Anterior cingulate cortex (tissue), 58 donors: ENCODE data around the gene LMAN2.
"Not testable (repeated sequence)": the region's sequence is repeated elsewhere in the genome, so short reads cannot be mapped to it uniquely, and the experiment has no call there.

Experiments used
- DNase-seq, 58 donors: peaks; one replicate each; lab custom pipeline; 2025; lab: John Stamatoyannopoulos, UW

The LMAN2 gene

DNA sequence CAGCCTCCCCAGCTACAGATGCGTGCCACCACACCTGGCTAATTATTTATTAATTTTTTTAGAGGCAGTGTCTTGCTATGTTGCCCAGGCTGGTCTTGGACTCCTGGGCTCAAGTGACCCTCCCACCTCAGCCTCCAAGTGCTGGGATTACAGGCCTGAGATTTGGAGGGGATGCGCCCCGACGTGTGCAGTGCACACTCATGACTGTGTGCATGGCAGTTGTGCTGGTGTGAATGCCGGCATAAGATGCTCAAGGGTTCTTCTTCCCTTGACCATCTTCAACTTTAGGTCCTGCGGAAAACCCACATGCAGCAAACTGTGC is 29.3 kb upstream of the LMAN2 start:
- DNase-seq = no peak

DNA sequence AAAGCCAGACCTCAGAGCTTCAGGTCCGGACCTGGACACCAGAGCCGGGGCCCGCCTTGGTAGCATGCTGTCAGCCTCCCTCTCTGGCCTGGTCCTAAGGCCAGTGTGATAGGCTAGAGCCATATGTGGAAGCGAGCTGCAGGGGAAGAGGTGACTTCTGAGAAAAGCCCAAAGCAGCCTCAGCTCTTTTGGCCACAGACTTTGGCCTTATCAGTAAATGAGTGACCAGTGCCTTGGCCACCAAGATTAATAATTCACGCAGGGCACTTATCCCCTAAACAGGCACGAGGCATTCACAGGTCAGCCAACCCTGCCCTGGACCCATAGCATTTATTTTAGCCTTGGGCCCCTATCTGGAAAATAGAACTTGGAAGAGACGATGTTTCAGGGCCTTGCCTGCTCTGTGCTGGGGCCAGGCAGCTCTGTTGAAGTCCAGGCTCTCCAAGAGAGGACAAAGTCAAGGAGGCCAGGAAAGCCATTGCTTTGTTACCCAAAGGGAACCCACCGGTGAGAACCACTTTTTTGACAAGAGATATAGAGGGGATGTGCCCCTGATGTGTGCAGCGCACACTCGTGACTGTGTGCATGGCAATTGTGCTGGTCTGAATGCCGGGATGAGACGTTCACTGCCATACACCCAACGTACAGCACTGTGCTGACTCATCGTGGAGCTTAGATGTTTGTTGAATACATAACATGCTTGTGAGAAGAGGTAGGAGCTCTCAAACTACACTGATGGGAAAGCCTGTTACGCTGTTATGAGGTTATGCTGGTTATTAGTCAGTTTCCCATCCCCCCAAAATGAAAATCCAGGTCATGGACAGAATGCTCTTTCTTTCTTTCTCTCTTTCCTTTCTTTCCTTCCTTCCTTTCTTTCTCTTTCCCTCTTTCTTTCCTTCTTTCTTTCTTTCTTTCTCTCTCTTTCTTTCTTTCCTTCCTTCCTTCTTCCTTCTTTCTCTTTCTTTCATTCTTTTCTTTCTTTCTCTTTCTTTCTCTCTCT is 27.7 kb upstream of the LMAN2 start:
- peak in 2 of 58 donors; percentile 5 to 12 for DNase-seq

DNA sequence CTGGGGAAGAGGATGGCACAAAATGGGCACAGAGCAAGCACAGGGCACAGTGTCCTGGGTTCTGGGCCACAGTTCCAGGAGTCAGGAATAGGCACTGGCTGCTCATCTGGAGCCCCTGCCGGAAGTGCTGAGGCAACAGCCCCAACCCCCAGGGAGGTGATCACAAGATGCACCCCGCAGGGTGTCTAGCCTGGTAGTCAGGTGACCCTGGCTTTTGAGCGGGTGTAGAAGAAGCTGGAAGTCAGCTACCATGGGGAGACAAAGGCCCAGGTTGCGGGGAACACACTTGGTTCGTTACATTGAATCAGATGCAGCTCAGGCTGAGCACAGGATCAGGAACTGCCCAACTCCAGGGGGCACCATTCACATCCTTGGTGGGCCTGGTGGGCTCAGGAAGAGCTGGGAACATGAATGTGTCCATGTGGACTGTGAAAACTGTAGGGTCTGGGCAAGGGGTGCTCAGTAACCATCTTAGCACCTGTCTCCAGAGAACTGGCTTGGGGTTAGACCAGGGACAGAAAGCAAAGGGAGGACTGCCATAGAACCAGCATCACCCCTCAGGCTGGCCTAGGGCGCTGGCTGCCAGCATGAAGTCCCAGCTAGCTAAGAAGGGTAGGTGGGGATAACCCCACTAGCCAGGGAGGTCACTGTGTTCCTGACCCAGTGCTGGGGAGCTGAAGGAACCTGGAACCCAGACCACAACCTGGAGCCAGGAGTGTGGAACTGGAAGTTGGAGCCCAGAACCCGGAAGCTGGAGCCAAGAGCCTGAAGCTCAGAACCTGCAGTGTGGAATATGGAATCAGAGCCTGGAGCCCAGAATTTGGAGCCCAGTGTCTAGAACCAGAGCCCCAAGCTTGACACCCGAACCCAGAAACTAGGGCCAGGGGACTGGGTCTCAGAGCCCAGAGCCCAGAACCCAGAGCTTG is 26.6 kb upstream of the LMAN2 start:
- DNase-seq = no peak

DNA sequence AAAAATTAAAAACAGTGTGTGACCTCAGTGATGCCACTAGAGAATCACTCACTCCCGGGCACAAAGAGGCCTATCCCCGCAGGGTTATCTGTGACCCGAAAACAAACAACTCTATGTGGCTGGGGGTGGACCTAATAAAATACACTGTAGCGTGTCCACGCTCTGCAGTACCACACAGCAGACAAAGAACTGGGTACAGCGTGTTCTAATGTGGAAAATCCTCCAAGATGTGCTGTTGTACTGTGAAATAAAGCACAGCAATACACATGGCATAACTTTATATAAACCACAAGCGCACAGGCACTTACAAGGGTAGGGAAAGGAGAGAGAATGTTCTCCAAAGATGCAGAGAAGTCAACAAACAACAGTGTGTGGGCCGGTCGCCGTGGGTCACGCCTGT is 24.6 kb upstream of the LMAN2 start:
- DNase-seq = peak in 1 of 58 donors; percentile 21

DNA sequence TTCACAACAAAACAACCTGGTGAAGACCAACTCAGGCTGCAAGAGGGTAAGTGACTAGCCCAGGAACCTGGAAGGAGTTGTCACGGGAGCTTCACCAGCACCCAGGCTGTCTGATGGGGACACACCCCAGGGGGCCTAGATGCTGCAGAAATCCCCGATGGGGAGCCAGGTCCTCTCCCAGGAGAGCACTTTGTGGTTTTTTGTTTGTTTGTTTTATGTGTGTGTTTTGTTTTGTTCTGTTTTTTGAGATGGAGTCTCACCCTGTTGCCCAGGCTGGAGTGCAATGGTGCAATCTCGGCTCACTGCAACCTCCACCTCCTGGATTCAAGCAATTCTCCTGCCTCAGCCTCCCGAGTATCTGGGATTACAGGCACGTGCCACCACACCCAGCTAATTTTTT is 24.0 kb upstream of the LMAN2 start:
- DNase-seq = not testable (repeated sequence)

DNA sequence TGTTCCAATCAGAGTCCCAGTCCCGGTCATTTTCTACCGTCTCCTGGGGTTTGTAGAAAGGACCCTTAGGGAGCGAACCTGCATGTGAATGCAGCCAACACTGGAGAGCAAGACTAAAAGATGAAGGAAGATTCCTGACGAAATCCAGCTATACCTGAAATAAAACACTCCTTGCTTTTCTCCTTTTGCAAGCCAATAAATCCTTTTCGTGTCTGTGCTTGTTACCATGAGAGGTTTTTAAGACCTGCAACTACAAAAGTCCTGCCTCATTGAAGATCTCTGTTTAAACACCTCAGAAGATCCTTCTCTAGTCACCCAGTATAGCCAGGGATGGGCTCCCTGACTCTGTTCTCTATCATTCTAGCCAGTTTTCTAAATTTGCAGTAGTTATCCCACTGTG is 22.7 kb upstream of the LMAN2 start:
- no peak for DNase-seq

DNA sequence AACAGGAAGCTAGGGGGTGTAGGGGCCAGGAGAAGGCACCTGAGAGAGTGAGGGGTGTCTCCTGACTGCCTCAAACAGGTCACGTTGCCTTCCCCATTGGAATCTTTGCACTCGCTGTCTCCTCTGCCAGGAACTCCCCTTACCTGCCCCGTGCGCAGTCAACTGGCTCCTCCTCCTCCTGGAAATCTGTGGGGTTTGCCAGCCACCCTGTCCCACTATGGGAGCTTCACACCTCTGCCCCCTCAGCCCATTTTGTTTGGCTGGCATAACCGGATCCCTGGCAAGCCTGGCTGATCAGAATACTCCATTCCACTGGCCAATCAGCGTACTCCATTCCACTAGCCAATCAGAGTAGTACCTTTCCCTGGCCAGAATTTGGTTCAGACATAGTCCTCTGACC is 22.3 kb upstream of the LMAN2 start:
- DNase-seq = peak in 1 of 58 donors; percentile 30

DNA sequence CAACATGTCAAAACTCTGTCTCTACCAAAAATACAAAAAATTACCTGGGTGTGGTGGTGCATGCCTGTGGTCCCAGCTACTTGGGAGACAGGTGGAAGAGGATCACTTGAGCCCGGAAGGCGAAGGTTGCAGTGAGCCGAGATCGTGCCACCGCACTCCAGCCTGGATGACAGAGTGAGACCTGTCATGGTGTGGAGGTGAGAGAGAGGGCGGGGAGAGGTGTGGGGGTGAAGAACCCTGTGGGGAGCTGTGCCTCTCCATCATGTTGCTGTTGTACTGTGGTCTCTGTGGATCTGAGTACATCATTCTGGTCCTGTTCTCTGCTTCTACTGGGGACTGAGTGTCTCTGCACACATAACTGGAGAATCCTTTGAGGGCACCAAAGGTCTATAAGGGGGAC is 21.4 kb upstream of the LMAN2 start:
- DNase-seq = no peak

DNA sequence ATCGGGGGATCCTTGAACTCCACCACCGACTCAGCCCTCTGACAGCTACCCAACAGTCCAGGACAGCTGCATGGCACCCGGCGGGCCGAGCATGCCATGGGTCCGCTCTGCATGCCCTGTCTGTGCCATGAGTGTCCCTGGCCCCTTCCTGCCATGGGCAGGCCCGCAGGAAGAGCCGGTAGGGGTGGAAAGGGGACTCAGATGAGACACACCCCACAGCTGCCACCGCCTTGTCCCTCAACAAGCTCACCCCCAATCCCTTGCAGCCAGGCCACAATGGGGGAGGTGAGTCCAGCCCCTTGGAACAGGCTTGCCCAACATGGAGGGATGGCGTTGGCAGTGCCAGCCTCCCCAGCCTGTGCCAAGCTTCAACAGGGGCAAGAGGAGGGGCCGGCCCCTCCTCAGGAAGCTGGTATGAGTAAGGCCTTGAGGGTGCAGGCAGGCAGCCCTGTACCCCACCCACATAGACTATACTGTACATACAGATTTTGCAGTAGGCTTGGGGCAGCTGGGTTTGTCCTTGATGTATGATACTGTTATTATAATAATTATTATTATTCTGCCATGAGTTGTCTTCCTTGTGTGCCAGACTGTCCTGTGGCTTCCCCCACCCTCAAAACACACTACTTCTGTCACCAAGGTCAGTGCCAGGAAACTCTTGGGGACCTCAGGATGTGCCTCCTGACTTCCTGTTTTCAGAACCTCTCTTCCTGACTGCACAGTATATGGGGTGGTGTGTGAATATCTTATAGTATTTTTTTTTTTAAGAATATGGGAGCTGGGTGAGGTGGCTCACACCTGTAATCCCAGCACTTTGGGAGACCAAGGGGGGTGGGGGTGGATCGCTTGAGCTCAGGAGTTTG is 20.8 kb upstream of the LMAN2 start:
- DNase-seq = no peak

DNA sequence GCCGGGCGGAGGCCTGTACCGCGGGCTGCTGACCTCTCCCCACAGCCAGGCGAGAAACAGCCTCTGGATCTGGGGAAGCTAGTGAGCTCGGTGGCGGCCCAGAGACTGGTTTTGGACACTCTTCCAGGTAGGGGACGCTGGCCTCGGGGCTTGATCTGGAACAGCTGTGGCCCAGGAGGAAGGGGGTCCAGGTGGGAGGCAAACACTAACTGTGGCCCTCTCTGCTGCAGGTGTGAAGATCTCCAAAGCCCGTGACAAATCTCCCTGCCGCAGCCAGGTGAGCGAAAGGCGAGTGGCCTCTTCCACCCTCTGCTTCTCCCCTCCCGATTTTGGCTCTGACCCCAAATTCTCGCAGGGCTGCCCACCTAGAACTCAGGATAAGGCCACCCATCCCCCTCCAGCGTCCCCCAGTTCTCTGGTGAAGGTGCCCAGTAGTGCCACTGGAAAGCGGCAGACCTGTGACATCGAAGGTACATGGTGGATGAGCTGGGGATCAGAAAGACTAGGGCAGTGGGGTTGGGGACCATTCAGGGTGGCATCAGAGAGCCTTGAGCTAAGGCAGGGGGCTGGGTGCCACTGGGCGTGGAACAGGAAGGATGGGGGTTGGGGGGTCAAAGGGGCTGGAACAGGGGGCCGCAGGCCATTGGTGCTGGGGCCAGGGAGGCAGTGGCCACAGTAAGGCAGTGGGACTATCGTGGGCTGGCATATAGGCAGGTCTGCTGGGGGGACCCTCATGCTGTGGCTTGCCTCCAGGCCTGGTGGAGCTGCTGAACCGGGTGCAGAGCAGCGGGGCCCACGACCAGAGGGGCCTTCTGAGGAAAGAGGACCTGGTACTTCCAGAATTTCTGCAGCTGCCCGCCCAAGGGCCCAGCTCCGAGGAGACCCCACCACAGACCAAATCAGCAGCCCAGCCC is 19.9 kb upstream of the LMAN2 start:
- DNase-seq = no peak

DNA sequence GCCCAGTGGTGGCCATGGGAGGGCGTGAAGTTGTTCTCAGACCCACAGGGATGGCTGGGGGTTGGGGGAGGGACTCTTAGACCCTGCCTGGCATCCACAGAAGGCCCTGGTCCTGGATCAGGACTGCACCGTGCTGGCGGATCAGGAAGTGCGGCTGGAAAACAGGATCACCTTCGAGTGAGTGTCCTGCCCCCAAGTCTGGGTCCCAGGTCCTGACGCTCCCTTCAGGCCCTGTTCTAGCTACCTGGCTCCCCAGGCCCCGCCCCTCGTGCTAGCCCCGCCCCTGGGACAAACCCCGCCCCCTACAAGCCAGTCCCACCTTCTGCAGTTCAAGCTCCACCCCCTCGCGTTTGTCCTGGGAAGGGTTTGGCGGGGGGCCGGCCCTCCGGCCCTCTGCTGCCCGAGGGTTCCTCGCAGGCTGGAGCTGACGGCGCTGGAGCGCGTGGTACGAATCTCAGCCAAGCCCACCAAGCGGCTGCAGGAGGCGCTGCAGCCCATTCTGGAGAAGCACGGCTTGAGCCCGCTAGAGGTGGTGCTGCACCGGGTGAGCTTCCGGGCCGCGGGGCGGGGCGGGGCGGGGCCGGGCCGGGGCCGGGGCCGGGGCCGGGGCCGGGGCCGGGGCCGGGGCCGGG is 19.1 kb upstream of the LMAN2 start:
- DNase-seq = peak in 35 of 58 donors; percentile 13 to 75 (median 38)

DNA sequence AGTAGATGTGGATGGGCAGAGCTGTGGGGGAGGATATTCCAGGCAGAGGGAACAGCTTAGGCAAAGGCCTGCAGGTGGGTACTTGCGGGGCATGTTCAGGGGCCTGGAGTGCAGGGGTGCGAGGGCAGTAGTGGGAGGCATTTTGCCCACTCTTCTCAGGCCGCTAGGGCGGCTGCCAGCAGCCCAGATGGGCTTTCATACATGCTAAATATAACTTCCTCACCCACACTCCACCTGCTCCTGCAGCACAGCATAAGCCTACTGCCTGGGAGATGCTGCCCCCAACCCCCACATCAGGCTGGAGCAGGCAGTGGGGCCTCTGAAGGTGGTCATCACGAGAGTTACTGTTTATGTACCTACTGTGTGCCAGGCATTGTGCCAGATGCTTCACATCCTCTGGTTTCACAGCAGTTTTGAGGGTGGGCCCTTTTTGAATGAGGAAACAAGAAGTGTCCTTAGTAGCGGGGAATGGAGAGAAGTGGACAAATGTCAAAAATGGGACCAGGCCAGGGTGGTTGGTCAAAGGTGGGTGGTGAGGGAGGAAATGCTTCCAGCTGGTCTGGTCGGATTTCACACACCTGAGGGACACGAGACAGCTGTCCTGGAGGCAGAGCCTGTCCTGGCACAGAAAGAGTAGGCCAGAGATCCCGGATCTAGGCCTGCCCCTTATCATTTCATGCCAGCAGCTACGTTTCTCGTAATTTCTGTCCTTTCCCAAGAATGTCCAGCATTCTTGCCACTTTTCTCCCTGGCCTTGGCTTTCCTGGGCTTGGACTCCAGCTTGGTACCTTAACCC is 18.4 kb upstream of the LMAN2 start:
- DNase-seq = peak in 8 of 58 donors; percentile 12 to 46 (median 26)

DNA sequence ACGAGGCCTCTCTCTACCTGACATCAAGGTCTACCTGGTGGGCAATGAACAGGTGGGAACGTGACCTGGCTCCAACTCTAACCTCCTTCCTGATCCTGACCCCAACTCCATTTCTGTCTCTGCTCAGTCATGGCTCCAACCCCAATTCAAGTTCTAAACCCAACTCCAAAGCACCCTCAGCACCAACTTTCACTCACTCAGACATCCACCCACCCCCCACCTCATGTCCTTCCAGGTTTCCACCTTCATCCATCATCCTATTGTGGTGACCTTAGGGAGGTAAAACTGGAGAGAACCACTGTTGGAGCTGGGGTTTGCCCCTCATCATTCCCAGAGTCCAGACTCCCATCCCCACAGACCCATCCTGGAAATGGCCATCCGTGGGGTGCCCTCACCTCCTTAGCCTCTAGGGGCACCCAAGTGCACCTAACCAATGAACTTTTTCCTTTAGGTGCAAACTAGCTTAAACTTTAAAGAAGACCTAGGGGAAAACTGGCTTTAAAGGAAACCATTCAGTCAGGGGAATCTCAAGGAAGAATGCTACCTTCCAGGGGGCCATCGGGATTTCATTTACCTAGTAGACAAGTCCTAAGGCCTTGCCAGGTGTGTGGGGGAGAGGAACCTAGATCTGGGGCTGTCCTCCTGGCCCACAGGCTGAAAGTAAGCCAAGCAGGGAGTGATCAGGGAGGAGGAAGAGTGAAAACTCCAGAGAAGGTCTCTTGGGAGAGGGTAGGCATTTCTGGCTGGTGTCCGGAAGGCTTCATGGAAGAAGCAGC is 17.6 kb upstream of the LMAN2 start:
- DNase-seq = no peak

DNA sequence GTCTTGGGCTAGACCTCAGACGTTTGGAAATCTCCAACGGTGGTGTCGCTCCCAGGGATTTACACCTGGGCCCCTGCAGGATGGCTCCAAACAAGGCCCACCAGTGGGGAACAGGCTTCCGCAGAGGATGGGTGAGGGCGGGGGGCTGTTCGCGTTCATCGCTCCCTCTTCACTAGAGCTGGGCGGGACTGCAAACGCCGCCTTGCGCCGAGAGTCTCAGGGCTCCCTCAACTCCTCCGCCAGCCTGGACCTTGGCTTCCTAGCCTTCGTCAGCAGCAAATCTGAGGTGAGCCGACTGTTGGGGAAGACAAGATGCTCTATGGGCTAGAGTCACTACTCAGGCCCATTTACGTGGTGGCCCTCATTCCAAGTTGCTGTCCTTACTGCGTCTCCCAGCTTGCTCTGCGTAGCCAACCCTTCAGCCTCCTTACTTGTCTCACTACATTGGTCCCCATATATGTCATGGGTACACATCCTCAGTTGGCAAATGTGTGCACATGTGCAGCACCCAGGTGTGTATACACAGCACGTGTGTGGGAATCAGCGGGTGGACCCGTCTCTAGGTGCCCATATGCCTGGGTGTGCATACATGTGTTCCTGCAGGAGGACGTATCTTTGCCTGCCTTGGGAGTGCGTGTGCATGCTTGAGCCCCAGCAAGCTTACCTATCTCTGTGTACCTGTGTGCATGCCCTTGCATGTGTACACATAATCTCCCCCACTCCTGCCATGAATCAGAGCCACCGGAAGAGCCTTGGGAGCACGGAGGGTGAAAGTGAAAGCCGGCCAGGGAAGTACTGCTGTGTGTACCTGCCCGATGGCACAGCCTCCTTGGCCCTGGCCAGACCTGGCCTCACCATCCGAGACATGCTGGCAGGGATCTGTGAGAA is 16.8 kb upstream of the LMAN2 start:
- DNase-seq = no peak

DNA sequence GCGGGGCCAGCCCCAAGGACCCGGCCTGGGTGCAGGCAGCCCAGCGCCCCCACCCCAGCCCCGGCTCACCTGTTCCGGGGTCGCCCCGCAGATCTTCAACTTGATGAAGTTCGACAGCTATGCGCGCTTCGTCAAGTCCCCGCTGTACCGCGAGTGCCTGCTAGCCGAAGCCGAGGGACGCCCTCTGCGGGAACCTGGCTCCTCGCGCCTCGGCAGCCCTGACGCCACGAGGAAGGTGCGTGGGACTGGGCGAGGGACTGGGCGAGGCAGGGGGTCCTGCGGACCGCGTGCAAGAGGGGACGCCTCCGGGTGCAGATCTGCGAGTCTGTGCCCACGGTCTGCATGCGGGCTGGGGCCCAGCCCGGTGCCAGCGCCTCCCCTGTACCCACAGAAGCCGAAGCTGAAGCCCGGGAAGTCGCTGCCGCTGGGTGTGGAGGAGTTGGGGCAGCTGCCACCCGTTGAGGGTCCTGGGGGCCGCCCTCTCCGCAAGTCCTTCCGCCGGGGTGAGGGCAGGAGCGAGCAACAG is 15.9 kb upstream of the LMAN2 start:
- no peak for DNase-seq
